NK-92 treated with Interleukin-12 subunit alpha and Interleukin-12 subunit beta, amount 100 ng/mL, for 24 hours (cell line): ENCODE data around the gene RIN1.
"Not testable (repeated sequence)": the region's sequence is repeated elsewhere in the genome, so short reads cannot be mapped to it uniquely, and the experiment has no call there.

Experiments
- DNase-seq: peaks from one replicate; lab custom pipeline; 2025; lab: John Stamatoyannopoulos, UW

Gene RIN1

DNA sequence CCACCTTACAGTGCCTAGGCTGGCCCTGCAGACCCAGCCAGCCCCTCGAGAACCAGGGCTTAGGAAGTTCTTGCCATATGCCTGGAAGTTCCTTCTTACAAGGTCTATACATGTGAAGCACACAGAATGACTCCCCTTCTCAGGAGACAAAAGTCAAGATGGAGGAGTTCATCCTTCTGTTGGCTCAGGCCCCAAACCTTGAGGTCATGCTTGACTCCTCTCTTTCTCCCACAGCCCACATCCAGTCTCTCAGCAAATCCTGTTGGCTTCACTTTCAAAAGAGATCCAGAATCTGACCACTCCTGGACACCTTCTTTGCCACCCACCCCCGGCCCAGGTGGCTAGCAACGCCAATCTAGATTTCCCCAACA, 17.6 kb downstream of the RIN1 start:
- DNase-seq = no peak

DNA sequence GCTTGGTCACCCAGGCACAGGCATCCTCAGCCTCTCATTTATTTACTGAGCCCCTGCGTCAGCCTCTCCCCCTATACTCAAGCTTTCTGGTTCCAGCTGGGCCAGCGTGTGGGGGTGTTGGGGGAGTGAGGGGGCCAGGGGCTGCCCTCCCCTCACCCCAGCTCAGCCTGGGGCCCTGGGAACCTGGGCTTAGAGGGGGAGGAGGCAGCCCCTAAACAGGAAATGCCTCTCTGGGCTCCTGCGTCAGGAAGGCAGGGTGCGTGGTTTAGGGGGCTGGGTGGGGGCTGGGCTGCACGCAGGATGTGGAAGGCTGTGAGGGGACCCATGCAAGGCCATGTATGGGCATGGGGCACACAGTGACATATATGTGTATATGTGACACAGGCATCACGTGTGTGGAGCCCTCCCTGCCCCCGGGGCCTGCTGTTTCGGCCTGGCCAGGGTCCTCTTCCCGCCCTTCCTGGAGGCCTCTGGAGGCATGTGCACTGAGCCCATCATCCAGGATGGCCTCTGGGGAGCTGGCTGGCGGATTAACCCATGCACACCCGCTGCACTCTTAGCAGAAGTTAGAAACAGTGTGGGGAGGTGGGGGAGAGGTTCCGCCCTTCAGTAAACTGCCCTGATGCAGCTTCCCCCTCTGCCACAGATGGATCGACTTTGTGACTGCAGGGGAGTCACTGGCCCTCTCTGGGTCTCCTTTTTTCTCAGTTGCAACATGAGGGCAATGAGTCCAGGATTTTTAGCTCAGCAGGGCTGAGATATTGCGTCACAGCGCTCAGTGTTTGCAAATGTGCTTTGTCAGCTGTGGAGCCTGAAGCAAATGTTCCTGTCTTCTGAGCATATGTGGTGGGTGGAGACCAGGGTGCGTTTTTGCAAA, 18.3 kb downstream of the RIN1 start:
- peak; percentile 71 for DNase-seq

GRCh38 chr11:66317322-66317722, 18.9 kb downstream of the RIN1 start:
- no peak for DNase-seq

DNA sequence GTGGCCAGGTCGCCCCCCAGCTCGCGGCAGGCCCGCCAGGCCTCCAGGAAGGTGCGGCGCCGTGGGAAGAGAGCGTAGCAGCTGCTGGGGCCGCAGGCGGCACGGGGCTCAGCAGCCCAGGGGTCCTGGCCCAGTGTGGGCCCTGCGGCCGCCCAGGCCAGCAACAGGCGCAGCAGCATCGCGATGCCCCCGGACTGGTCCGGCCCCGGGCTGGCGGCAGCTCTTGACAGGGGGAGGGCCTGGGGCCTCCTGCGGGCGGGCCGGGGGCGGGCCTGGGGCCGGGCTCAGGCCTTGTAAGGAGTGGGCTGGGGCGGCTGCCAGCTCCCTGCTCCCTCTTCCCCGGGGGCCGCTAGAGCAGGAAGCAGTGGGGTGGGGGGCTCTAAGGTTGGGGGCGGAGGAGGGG, 19.4 kb downstream of the RIN1 start, which contains the start of gene CD248:
TSS of gene CD248 (minus strand) at position 196 of the 403 bp plus-strand sequence. CDS start at position 179, 17 bp downstream.
- DNase-seq = no peak

DNA sequence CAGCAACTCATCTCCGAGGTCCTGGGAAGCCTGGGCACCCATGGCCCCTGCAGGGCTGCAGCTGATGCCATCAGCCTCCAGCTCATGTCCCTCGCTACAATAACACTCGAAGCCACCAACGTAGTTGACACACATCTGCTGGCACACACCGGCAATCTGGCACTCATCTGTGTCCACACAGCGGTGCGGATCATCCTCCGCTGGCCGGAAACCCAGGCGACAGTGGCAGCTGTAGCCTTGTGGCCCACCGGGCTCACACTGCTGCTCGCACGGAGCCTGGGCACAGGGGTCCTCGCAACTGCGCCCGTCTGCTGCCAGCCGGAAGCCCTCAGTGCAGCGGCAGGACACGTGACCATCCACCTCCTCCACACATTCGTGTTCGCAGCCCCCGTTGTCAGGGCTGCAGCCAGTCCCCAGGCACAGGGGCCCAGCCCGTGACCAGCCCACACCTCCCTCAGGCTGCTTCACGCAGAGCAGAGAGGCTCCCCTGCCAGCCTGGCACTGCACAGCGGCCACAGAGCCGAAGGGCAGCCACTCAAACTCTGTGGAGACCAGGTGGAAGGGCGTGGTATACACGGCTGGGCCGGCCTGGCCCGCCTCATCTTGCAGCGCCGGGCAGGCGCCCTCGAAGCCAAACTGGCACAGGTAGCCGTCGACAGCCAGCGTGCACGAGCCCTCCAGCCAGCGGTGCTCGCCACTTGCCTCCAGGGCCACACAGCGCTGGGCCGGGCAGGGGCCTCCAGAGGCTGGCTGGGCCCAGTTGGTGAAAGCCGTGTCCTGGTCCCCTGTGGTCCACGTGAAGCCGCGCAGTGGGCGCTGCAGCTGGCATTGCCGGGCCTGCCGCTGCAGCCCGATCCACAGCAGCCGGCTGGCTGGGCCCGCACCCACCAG, 20.1 kb downstream of the RIN1 start:
- no peak for DNase-seq

DNA sequence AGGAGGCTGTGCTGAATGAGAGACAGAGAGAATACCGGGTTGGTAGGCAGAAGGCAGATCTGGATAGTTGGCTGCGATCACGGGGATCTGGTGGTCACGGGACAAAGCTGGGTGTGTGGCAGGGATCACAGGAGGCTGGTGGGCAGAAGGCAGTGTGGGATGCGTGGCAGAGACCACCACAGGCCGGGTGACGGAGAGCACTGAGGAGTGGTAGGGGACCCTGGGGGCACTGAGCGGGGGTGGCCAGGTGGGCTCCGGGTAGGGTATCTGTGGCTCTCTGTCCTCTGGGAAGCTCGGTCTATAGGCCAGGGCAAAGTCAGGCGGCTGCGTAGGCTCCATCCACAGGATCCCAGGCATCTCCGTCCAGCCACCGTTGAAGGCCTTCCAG, 20.7 kb downstream of the RIN1 start:
- DNase-seq = no peak

- DNase-seq = no peak
Measured at GRCh38 chr11:66314561-66315497, 21.4 kb downstream of the RIN1 start.

DNA sequence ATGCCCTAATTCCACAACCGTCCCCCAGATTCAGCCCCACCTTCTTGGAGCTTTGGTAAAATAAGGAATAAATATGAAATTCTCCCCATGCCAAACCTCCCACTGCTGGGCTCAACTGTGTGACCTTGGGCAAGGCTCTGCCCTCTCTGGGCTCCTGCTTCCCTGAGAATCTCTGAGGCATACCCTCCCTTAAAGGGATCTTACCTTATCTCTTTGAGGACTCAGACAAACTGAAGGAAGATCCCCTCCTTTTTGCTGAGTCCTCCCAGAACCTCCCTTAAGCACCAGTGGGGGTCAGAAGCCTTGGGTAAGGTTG, 22.1 kb downstream of the RIN1 start:
- DNase-seq = no peak

DNA sequence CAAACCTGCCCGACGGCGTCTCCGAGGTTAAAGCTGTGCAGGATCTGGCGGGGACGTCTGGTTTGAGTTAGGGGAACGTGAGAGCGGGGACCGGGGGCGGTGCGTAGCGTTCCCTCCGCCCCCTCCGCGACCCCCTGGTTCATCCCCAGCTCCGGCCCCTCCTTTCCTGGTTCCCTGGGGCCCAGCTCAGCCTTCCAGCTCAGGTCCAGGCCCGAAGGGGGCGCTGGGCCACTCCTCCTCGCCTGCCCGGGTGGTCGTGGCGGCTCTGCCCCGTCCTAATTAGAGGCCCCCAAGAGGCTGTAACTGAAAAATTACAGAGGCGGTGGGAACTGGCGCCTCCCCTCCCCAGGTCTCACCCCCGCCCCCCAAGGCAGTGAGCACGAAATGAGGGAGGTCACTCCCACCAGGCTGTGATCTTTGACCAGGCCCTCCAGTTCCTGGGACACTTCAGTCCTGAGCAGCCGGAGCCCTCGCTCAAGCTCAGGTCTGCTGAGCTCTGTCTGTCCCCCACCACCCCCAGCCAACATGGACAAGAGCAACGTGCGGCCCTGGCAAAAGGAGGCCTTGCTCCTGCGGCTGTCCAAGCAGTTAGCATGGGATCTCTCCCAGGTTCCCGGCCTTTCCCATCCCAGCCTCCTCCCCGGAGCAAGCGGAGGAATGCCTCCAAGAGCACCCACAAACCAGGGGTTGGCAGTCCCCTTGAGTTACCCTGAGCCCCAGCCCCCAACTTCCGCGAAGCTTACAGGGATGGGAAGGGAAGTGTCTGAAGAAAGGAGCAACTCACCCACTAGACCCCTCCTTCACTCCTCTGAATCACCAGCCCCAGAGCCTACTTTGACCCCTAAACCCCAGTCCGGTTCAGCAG, 22.7 kb downstream of the RIN1 start:
- no peak for DNase-seq

DNA sequence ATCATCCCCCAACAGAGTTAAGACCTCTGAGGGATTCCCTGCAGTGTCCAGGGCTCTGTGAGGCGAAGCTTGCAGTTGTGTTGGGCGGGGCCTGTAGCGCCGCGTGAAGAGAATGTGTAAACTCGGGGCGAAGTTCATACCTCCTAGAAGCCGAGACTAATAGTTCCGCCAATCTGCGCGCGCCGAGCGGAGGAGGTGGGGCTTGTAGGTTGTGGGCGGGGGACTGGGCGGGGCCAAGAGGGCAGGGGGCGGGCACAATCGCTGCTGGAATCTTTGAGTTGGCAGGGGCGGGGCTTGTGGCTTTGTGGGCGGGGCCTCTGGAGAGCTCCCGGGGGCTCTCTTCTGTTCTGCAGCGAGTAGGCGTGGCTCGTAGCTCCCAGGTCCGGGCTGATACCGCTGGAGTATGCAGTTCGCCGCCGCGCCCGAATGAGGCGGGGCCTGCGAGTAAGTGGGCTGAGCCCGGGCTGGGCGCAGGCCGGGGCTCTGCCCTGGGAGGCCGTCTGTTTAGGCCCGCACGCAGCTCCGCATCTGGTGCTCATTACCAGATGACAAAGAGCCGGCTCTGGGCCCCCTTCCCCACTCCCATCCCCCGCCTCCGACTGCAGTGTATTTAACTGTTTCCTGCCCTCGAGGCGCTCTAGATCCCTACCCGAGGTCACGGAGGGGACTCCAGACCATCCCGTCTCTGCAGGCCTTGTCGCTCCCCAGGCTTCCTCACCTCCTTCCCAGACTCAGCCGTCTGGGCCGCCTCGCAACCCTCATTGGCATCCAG, 23.5 kb downstream of the RIN1 start:
- no peak for DNase-seq

GRCh38 chr11:66311965-66312548, 24.2 kb downstream of the RIN1 start:
- no peak for DNase-seq

DNA sequence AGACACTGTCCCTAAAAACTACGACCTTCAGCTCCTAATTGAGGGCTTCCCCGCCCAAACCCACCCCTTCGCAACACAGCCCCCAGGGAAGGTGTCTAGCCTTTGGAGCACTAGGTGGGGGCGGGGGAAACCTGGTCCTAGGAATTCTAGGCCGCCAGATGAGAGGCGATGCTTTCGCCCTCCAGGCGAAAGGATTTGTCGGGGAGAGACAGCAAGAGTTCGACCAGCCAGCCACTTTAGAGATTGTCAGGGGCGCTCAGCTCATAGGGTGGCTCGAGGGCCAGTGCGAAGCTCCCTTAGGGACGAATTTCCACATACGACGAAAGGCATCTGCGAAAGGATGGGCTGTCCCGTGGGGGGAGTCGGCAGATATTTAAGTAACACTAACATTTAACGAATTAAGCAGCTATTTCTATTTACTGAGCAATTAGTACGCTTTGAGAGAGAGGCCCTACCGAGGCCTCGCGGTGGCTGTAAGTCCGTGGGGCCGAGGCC, 24.7 kb downstream of the RIN1 start:
- DNase-seq = no peak

GRCh38 chr11:66310803-66311440, 25.3 kb downstream of the RIN1 start:
- not testable (repeated sequence) for DNase-seq

DNA sequence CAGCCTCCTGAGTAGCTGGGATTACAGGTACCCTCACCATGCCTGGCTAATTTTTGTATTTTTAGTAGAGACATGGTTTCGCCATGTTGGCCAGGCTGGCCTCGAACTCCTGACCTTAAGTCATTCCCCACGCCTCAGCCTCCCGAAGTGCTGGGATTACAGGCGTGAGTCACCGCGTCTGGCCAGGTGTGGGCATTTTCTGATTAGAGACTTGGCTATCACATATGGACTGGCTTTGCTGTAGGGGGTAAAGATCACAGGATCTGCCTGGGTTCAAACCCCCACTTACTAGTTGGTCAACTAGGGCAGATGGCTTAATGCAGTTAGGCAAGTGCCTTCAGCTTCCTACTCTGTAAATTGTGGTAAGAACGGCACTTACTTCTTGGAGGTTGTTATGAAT, 25.9 kb downstream of the RIN1 start:
- no peak for DNase-seq

GRCh38 chr11:66309475-66309874, 26.8 kb downstream of the RIN1 start:
- DNase-seq = no peak

- DNase-seq = no peak
Measured at GRCh38 chr11:66302656-66303055, 33.6 kb downstream of the RIN1 start.

GRCh38 chr11:66299186-66299585, 37.0 kb downstream of the RIN1 start:
- no peak for DNase-seq

- no peak for DNase-seq
Measured at GRCh38 chr11:66297610-66298009, 38.6 kb downstream of the RIN1 start.
